ENCODE measurements around the gene SUSD3. TPM values are rescaled to one million over a fixed set of nuclear protein-coding genes. Genes with fewer than 3 reads are reported as not detected.

SUSD3 gene
- total RNA-seq, 1 experiment from 2014 or later: 11.9 TPM

DNA sequence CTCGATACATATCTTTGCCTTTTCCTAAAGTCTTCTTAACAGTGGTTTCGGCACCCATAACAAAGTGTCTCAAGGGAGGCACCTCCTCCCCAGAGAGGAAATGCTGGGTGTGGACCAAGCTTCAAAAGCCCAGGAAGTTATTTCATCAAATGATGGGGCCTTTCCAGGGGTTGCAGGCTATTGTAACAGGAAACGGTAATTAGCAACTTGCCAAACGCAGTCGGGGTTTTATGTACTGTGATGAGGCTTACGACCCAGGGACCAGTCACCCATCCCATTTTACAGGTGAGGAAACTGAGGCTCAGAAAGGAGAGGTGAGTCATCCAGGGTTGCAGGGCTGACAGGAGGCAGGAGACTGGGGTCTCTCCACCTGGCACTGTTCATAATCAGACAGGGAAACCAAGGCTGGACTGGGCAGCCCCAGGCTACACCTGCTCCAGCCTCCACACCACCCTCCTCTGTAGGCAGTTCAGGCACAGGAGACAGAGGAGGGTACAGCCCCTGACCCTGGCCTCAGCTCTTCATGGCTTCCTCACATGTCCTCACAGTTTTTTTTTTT is 30.0 kb upstream of the SUSD3 start (continued):
- TF ChIP-seq, protein P1, sequence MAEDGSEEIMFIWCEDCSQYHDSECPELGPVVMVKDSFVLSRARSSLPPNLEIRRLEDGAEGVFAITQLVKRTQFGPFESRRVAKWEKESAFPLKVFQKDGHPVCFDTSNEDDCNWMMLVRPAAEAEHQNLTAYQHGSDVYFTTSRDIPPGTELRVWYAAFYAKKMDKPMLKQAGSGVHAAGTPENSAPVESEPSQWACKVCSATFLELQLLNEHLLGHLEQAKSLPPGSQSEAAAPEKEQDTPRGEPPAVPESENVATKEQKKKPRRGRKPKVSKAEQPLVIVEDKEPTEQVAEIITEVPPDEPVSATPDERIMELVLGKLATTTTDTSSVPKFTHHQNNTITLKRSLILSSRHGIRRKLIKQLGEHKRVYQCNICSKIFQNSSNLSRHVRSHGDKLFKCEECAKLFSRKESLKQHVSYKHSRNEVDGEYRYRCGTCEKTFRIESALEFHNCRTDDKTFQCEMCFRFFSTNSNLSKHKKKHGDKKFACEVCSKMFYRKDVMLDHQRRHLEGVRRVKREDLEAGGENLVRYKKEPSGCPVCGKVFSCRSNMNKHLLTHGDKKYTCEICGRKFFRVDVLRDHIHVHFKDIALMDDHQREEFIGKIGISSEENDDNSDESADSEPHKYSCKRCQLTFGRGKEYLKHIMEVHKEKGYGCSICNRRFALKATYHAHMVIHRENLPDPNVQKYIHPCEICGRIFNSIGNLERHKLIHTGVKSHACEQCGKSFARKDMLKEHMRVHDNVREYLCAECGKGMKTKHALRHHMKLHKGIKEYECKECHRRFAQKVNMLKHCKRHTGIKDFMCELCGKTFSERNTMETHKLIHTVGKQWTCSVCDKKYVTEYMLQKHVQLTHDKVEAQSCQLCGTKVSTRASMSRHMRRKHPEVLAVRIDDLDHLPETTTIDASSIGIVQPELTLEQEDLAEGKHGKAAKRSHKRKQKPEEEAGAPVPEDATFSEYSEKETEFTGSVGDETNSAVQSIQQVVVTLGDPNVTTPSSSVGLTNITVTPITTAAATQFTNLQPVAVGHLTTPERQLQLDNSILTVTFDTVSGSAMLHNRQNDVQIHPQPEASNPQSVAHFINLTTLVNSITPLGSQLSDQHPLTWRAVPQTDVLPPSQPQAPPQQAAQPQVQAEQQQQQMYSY (CRISPR knock-in tag; IDR thresholded peaks at IDR 0.05): no peak

DNA sequence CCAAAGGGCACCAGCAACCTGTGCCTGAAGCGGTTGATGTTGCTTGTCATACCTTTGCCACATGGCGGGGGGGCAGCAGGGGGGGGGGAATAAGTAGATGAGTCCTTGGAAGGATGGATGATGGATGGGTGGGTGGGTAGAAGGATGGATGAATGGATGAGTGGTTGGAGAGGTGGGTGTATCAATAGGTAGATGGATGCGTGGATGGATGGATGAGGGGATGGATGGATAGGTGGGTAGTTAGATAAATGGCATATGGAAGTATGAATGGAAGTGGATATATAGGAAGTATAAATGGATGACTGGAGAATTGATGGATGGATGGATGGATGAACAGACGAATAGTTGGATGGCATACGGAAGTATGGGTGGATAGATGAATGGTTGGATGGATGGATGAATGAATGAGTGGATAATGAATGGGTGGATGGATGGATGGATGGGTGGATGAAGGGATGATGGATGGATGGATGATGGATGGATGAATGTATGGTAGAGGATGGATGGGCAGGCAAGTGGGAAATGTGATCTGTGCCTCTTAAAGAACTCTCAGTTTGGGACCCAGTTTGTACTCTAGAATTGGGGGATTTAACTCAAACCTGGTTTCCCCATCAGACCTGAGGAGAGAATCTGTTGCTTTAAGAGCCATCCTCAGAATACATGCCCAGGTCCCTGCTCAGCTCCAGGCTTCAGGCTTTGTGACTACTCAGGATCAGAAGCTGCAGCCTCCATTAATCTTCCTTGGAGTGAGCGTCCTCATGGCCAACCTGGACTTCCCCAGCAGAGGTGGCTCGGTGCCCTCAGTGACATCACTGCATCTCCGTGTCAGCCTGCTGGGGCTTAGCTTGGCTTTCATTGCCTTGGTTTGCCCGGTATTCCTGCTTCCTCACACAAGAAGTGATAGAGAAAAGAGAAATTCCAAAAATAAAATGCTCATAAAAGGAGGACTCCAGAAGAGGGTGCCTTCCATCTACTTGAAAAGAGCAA is 27.6 kb upstream of the SUSD3 start:
- Mint-ChIP-seq H3K4me1 (peaks cover 18% of the 10 kb centered on the region), H3K4me3 (no peak overlapping the region), H3K9me3 (no peaks in the 10 kb centered on the region), H3K27me3 (ENCODE audit: low read depth) (no peaks in the 10 kb centered on the region), H3K27ac (no peak overlapping the region), H3K36me3 (no peaks in the 10 kb centered on the region)
- TF ChIP-seq GRHL2 (CRISPR knock-in tag; IDR thresholded peaks at IDR 0.05; ENCODE audit: insufficient replicate concordance, severe bottlenecking): no peak
- TF ChIP-seq, protein P2, sequence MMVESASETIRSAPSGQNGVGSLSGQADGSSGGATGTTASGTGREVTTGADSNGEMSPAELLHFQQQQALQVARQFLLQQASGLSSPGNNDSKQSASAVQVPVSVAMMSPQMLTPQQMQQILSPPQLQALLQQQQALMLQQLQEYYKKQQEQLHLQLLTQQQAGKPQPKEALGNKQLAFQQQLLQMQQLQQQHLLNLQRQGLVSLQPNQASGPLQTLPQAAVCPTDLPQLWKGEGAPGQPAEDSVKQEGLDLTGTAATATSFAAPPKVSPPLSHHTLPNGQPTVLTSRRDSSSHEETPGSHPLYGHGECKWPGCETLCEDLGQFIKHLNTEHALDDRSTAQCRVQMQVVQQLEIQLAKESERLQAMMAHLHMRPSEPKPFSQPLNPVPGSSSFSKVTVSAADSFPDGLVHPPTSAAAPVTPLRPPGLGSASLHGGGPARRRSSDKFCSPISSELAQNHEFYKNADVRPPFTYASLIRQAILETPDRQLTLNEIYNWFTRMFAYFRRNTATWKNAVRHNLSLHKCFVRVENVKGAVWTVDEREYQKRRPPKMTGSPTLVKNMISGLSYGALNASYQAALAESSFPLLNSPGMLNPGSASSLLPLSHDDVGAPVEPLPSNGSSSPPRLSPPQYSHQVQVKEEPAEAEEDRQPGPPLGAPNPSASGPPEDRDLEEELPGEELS (CRISPR knock-in tag; IDR thresholded peaks at IDR 0.05): no peak
- TF ChIP-seq, protein P3, sequence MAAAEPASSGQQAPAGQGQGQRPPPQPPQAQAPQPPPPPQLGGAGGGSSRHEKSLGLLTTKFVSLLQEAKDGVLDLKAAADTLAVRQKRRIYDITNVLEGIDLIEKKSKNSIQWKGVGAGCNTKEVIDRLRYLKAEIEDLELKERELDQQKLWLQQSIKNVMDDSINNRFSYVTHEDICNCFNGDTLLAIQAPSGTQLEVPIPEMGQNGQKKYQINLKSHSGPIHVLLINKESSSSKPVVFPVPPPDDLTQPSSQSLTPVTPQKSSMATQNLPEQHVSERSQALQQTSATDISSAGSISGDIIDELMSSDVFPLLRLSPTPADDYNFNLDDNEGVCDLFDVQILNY (CRISPR knock-in tag; IDR thresholded peaks at IDR 0.05): no peak
- CTCF ChIA-PET: interaction anchor here (0.9 kb wide), 1 partner anchor 27 kb away, joined by 3 read pairs; no protein-coding TSS in a partner anchor
- ATAC-seq: no peak
- no peak for DNase-seq (ENCODE audit: low spot score)
- POLR2A ChIA-PET: no interaction called here

DNA sequence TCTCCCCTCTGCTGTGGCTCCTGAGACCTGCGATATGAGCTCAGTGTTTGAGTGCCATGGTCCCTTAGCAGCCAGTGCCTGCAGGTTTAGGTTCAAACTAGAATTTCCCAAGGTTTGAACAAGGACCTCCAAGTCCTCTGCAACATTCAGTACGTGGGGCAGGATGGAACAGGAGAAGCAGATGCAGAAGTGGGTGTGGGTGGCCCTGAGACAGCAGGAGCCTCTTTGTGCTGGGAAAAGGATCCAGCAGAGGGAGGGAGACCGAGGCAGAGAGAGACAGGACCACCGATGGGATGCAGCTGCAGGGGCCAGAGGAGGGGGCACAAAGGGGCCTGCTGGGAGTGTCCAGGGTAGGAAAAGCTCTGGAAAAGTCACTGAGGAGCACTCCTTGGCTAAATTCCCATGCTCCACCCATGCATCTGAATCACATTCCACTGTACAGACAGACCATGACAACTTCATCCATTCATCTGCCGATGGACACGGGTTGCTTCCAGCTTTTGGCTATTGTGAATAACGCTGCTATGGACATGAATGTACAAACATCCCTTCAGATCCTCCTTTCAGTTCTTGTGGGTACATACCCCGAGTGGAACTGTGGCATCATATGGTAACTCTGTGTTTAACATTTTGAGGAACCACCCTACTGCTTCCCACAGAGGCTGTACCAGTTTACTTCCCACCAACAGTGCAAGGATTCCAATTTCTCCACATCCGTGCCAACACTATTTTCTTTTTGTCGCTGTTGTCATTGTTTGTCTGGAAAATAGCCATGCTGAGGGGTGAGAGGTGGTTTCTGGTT is 26.7 kb upstream of the SUSD3 start:
- Mint-ChIP-seq H3K4me3 (no peak overlapping the region), H3K4me1 (peaks cover 19% of the 10 kb centered on the region), H3K27me3 (ENCODE audit: low read depth) (no peaks in the 10 kb centered on the region), H3K36me3 (no peaks in the 10 kb centered on the region), H3K9me3 (no peaks in the 10 kb centered on the region), H3K27ac (no peak overlapping the region)
- no peak for ATAC-seq
- DNase-seq (ENCODE audit: low spot score): no peak
- no peak for TF ChIP-seq ZNF416 (CRISPR knock-in tag; IDR thresholded peaks at IDR 0.05)
- TF ChIP-seq NR1H2 (CRISPR knock-in tag; IDR thresholded peaks at IDR 0.05): no peak
- TF ChIP-seq CREB1 (CRISPR knock-in tag; IDR thresholded peaks at IDR 0.05): no peak
- CTCF ChIA-PET: interaction anchor here (0.9 kb wide), 1 partner anchor 28 kb away, joined by 3 read pairs; no protein-coding TSS in a partner anchor
- POLR2A ChIA-PET: no interaction called here

DNA sequence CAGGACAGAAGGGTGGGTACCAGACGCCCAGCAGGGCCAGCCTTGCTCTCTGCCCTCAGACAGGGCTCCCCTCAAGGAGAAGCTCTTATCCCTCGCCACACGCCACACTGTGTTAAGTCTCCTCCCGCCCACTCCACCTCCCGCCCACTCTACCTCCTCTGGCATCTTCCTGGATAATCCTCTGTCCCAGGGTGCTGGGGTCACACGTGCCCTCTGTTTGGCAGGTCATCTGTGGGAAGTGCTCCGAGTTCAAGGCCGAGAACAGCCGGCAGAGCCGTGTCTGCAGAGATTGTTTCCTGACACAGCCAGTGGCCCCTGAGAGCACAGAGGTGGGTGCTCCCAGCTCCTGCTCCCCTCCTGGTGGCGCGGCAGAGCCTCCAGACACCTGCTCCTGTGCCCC is 26.0 kb upstream of the SUSD3 start:
- ChIA-PET CTCF (interaction anchor here (1.2 kb wide), 1 partner anchor 76 kb away, joined by 3 read pairs; no protein-coding TSS in a partner anchor), POLR2A (no interaction called here)
- no peak overlapping the region for H3K4me3 Mint-ChIP-seq
- H3K27ac Mint-ChIP-seq: no peak overlapping the region
- H3K36me3 Mint-ChIP-seq: no peaks in the 10 kb centered on the region
- no peak for ATAC-seq
- H3K4me1 Mint-ChIP-seq: peaks cover 20% of the 10 kb centered on the region
- H3K9me3 Mint-ChIP-seq: no peaks in the 10 kb centered on the region
- DNase-seq (ENCODE audit: low spot score): no peak
- no peaks in the 10 kb centered on the region for H3K27me3 Mint-ChIP-seq (ENCODE audit: low read depth)
- TF ChIP-seq, protein P4, sequence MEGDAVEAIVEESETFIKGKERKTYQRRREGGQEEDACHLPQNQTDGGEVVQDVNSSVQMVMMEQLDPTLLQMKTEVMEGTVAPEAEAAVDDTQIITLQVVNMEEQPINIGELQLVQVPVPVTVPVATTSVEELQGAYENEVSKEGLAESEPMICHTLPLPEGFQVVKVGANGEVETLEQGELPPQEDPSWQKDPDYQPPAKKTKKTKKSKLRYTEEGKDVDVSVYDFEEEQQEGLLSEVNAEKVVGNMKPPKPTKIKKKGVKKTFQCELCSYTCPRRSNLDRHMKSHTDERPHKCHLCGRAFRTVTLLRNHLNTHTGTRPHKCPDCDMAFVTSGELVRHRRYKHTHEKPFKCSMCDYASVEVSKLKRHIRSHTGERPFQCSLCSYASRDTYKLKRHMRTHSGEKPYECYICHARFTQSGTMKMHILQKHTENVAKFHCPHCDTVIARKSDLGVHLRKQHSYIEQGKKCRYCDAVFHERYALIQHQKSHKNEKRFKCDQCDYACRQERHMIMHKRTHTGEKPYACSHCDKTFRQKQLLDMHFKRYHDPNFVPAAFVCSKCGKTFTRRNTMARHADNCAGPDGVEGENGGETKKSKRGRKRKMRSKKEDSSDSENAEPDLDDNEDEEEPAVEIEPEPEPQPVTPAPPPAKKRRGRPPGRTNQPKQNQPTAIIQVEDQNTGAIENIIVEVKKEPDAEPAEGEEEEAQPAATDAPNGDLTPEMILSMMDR (IDR thresholded peaks at IDR 0.05): no peak
- TF ChIP-seq, protein P5, sequence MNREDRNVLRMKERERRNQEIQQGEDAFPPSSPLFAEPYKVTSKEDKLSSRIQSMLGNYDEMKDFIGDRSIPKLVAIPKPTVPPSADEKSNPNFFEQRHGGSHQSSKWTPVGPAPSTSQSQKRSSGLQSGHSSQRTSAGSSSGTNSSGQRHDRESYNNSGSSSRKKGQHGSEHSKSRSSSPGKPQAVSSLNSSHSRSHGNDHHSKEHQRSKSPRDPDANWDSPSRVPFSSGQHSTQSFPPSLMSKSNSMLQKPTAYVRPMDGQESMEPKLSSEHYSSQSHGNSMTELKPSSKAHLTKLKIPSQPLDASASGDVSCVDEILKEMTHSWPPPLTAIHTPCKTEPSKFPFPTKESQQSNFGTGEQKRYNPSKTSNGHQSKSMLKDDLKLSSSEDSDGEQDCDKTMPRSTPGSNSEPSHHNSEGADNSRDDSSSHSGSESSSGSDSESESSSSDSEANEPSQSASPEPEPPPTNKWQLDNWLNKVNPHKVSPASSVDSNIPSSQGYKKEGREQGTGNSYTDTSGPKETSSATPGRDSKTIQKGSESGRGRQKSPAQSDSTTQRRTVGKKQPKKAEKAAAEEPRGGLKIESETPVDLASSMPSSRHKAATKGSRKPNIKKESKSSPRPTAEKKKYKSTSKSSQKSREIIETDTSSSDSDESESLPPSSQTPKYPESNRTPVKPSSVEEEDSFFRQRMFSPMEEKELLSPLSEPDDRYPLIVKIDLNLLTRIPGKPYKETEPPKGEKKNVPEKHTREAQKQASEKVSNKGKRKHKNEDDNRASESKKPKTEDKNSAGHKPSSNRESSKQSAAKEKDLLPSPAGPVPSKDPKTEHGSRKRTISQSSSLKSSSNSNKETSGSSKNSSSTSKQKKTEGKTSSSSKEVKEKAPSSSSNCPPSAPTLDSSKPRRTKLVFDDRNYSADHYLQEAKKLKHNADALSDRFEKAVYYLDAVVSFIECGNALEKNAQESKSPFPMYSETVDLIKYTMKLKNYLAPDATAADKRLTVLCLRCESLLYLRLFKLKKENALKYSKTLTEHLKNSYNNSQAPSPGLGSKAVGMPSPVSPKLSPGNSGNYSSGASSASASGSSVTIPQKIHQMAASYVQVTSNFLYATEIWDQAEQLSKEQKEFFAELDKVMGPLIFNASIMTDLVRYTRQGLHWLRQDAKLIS (CRISPR knock-in tag; IDR thresholded peaks at IDR 0.05; ENCODE audit: borderline replicate concordance): no peak
- TF ChIP-seq CREM (CRISPR knock-in tag; IDR thresholded peaks at IDR 0.05) (no peak), GRHL2 (CRISPR knock-in tag; IDR thresholded peaks at IDR 0.05; ENCODE audit: insufficient replicate concordance, severe bottlenecking) (no peak)
- TF ChIP-seq, protein P2 (CRISPR knock-in tag; IDR thresholded peaks at IDR 0.05): no peak
